IMR-90 (cell line): ENCODE measurements around the gene AKR1A1.

Experiments
- POLR2A ChIP-seq: IDR thresholded peaks from 2 replicates; pipeline ENCODE4 v1.6.1; 2012; ENCODE audit warnings: mild to moderate bottlenecking, low read depth, low read length
- SMC3 ChIP-seq: fragments of 150-350 bp; IDR thresholded peaks from 2 replicates; pipeline ENCODE4 v1.6.1; 2016; ENCODE audit warnings: low read depth, mild to moderate bottlenecking, antibody characterized with exemption, low read length, moderate library complexity
- TF ChIP-seq, protein P1 (sequence below): conservative IDR thresholded peaks from 2 replicates; pipeline ENCODE4 v1.5.1; 2012; ENCODE audit warnings: mild to moderate bottlenecking, low read depth, low read length, improper control_type of control experiment
- TF ChIP-seq, protein P2 (sequence below): fragments of 150-350 bp; IDR thresholded peaks from 2 replicates; pipeline ENCODE4 v1.6.1; 2017; ENCODE audit warnings: mild to moderate bottlenecking, antibody characterized with exemption, low read length, low read depth

DNA sequence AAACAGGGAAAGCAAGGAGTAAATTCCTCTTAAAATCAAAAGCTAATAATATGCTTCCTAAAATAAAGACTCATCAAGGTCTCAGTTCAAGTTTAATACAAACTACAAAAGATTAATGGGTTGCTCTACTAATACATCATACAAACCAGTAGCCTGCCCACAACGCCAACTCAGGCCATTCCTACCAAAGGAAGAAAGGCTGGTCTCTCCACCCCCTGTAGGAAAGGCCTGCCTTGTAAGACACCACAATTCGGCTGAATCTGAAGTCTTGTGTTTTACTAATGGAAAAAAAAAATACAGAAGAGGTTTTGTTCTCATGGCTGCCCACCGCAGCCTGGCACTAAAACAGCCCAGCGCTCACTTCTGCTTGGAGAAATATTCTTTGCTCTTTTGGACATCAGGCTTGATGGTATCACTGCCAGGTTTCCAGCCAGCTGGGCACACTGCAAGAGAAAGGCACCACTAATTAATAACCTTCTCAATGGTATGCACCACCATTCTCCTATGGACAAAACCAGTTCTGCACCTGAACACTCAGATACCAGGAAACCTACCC lies 39.6 kb upstream of the AKR1A1 start:
- TF ChIP-seq POLR2A (no peak), SMC3 (no peak)
- TF ChIP-seq, protein P1, sequence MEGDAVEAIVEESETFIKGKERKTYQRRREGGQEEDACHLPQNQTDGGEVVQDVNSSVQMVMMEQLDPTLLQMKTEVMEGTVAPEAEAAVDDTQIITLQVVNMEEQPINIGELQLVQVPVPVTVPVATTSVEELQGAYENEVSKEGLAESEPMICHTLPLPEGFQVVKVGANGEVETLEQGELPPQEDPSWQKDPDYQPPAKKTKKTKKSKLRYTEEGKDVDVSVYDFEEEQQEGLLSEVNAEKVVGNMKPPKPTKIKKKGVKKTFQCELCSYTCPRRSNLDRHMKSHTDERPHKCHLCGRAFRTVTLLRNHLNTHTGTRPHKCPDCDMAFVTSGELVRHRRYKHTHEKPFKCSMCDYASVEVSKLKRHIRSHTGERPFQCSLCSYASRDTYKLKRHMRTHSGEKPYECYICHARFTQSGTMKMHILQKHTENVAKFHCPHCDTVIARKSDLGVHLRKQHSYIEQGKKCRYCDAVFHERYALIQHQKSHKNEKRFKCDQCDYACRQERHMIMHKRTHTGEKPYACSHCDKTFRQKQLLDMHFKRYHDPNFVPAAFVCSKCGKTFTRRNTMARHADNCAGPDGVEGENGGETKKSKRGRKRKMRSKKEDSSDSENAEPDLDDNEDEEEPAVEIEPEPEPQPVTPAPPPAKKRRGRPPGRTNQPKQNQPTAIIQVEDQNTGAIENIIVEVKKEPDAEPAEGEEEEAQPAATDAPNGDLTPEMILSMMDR, result no peak
- TF ChIP-seq, protein P2, sequence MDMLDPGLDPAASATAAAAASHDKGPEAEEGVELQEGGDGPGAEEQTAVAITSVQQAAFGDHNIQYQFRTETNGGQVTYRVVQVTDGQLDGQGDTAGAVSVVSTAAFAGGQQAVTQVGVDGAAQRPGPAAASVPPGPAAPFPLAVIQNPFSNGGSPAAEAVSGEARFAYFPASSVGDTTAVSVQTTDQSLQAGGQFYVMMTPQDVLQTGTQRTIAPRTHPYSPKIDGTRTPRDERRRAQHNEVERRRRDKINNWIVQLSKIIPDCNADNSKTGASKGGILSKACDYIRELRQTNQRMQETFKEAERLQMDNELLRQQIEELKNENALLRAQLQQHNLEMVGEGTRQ, result no peak
